MCF 10A (cell line): ENCODE measurements around the gene CDC42SE2. TPM values are rescaled to one million over a fixed set of nuclear protein-coding genes. Genes with fewer than 3 reads are reported as not detected.

Source experiments
- BruUV-seq: library from RNA; stranded (reverse); fragments of 400-500 nt; replicated peaks from 2 replicates; lab custom pipeline; 2021; lab: Mats Ljungman, UMichigan
- CTCF ChIA-PET: fragments of 300-600 bp; sonication (Branson Sonifier 250); formaldehyde crosslinking; extraction: SDS; loops from one replicate; lab custom pipeline; 2021; ENCODE audit warnings: antibody characterized with exemption, inconsistent platforms; lab: Yijun Ruan, JAX
- POLR2A ChIA-PET: fragments of 300-600, 350-650 bp; sonication (Branson Sonifier 250); formaldehyde crosslinking; extraction: SDS; loops from one replicate; lab custom pipeline; 2020; ENCODE audit warnings: antibody characterized with exemption, inconsistent platforms; lab: Yijun Ruan, JAX
- DNase-seq: peaks from one replicate; pipeline ENCODE4 v3.0.0-alpha.2; 2018; ENCODE audit not compliant: unreplicated experiment
- H3K27ac Mint-ChIP-seq: one replicate; pipeline ENCODE4 v1.8.0; 2022; ENCODE audit warnings: mild to moderate bottlenecking, low read depth, mixed read lengths; ENCODE audit not compliant: unreplicated experiment
- H3K27me3 Mint-ChIP-seq: one replicate; pipeline ENCODE4 v1.8.0; 2022; ENCODE audit warnings: mixed read lengths; ENCODE audit not compliant: insufficient read depth, unreplicated experiment
- H3K36me3 Mint-ChIP-seq: one replicate; pipeline ENCODE4 v1.8.0; 2022; ENCODE audit warnings: mild to moderate bottlenecking, moderate library complexity, mixed read lengths; ENCODE audit not compliant: insufficient read depth, unreplicated experiment
- H3K4me1 Mint-ChIP-seq: one replicate; pipeline ENCODE4 v1.8.0; 2022; ENCODE audit warnings: mixed read lengths; ENCODE audit not compliant: insufficient read depth, unreplicated experiment
- H3K4me3 Mint-ChIP-seq: one replicate; pipeline ENCODE4 v1.8.0; 2022; ENCODE audit warnings: mild to moderate bottlenecking, moderate library complexity, mixed read lengths; ENCODE audit not compliant: unreplicated experiment
- H3K9me3 Mint-ChIP-seq: one replicate; pipeline ENCODE4 v1.8.0; 2022; ENCODE audit warnings: mixed read lengths; ENCODE audit not compliant: unreplicated experiment
- CTCF ChIP-seq: fragments of 200-600 bp; IDR thresholded peaks from one replicate; pipeline ENCODE4 v1.8.0; 2022; ENCODE audit warnings: antibody characterized with exemption, mild to moderate bottlenecking; ENCODE audit not compliant: unreplicated experiment
- intact Hi-C: fragments of 100-400 bp; cut with micrococcal nuclease; formaldehyde crosslinking; loops from 2 replicates; pipeline ENCODE4 v1.14.1; 2022
- total RNA-seq: library from RNA; stranded (reverse); gene quantifications from 2 replicates; pipeline ENCODE4 v1.2.3, GENCODE V29; 2022

The CDC42SE2 gene
- total RNA-seq, 1 experiment from 2014 or later, result 71.0 TPM

DNA sequence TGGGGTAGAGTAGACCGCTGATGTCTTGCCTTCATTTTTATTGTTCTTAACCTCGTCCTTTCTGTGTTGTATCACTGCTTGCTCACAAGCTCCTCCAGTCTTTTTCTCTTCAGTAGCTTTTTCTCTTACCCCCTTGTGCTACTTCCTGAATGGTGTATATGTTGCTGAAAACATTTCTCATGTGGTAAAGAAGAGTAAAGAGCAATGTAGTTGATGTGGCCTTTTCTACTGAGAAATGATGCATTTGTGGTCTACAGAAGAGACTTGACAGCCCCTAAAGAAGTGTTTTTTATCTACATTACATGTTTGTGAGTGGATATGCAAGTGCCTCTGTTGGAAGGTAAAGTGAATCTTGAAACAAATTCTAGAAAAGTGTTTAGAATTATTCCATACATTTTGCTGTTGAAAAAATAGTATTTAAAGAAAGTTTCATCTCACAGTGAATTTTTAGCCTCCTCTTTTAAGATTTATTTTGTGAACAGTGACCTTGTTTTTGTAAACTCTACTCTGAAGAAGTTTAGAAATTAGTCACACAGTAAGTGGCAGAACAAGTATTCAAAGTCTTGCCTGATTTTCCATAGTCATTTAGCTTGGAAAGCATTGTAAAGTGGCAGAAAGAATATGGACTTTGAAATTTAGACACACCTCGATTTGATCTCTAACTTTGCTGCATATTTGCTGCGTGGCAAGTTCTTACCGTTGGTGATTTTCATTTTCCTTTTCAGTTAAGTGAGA lies 17.4 kb downstream of the CDC42SE2 start:
- H3K27me3 Mint-ChIP-seq, result no peaks in the 10 kb centered on the region
- H3K27ac Mint-ChIP-seq, result peak overlapping the region; percentile 84
- ChIA-PET CTCF (interaction anchor here (0.8 to 2.8 kb wide), 3 partner anchors 16 to 103 kb away, joined by 3 to 11 read pairs (median 3); partner anchors contain the start of gene CDC42SE2), POLR2A (interaction anchor here (0.6 to 13.1 kb wide), 16 partner anchors 10 to 118 kb away, joined by 3 to 279 read pairs (median 8); partner anchors contain the start of genes CDC42SE2, HINT1 and LYRM7)
- BruUV-seq, result no TSS peak
- H3K4me3 Mint-ChIP-seq, result peak overlapping the region; percentile 51
- no peaks in the 10 kb centered on the region for H3K9me3 Mint-ChIP-seq
- H3K36me3 Mint-ChIP-seq, result peaks cover 32% of the 10 kb centered on the region
- no peak for TF ChIP-seq CTCF
- DNase-seq, result peak; percentile 34
- intact Hi-C loops, result no loop called here
- peaks cover 33% of the 10 kb centered on the region for H3K4me1 Mint-ChIP-seq

DNA sequence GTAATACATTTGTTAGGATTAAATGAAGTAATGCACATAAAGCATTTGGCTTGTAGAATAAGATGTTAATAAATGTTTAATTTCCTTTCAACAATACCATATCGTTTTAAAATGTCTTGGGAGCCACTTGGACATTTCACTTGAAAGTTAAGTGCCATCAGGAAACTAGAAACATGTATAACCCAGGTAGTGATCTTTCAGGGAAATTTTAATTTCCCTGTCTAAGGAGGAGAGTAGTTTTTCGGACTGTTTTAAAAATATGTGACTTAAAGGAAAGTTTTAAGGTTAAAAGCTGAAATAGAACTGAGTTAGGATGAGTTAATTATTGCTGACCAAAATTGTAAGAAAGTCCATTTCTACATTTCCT lies 18.0 kb downstream of the CDC42SE2 start:
- intact Hi-C loops, result no loop called here
- Mint-ChIP-seq H3K27me3 (no peaks in the 10 kb centered on the region), H3K27ac (peak overlapping the region; percentile 84), H3K4me1 (peaks cover 37% of the 10 kb centered on the region), H3K36me3 (peaks cover 37% of the 10 kb centered on the region), H3K9me3 (no peaks in the 10 kb centered on the region), H3K4me3 (peak overlapping the region; percentile 51)
- BruUV-seq, result TSS peak; percentile 12
- POLR2A ChIA-PET, result interaction anchor here (0.6 to 13.1 kb wide), 14 partner anchors 11 to 118 kb away, joined by 3 to 279 read pairs (median 10); partner anchors contain the start of genes CDC42SE2, HINT1 and LYRM7
- CTCF ChIA-PET, result interaction anchor here (1.4 to 2.8 kb wide), 2 partner anchors 16 to 18 kb away, joined by 3 to 11 read pairs; partner anchors contain the start of gene CDC42SE2
- peak; percentile 32 for DNase-seq
- TF ChIP-seq CTCF, result no peak

DNA sequence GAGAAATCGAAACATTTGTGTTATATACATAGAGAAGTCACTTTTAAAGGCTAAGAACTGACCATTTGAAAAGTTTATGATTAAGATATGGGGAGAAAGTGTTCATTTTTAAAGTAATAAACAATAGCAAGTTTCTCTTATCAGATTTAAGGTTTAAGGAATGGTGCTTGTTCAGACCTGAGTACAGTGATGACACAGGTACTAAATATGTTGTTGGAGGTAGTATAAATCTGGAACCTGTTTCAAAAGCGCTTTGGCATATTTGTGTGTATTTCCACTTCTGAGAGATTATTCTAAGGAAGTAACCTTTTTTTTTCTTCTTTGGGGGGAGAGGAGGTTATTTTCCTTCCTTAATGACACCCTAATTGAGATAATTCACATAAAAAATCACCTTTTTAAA lies 18.4 kb downstream of the CDC42SE2 start:
- H3K4me3 Mint-ChIP-seq, result peak overlapping the region; percentile 51
- no peak for TF ChIP-seq CTCF
- no peaks in the 10 kb centered on the region for H3K9me3 Mint-ChIP-seq
- peaks cover 41% of the 10 kb centered on the region for H3K36me3 Mint-ChIP-seq
- H3K27me3 Mint-ChIP-seq, result no peaks in the 10 kb centered on the region
- POLR2A ChIA-PET, result interaction anchor here (0.9 to 13.1 kb wide), 9 partner anchors 13 to 119 kb away, joined by 3 to 279 read pairs (median 11); partner anchors contain the start of genes CDC42SE2, HINT1 and LYRM7
- CTCF ChIA-PET, result interaction anchor here (1.4 to 2.8 kb wide), 2 partner anchors 17 to 19 kb away, joined by 3 to 11 read pairs; partner anchors contain the start of gene CDC42SE2
- H3K4me1 Mint-ChIP-seq, result peaks cover 37% of the 10 kb centered on the region
- peak overlapping the region; percentile 84 for H3K27ac Mint-ChIP-seq
- intact Hi-C loops, result no loop called here
- no TSS peak for BruUV-seq
- DNase-seq, result peak; percentile 52
